ENCODE results near the gene AP5B1.

AP5B1 gene

DNA sequence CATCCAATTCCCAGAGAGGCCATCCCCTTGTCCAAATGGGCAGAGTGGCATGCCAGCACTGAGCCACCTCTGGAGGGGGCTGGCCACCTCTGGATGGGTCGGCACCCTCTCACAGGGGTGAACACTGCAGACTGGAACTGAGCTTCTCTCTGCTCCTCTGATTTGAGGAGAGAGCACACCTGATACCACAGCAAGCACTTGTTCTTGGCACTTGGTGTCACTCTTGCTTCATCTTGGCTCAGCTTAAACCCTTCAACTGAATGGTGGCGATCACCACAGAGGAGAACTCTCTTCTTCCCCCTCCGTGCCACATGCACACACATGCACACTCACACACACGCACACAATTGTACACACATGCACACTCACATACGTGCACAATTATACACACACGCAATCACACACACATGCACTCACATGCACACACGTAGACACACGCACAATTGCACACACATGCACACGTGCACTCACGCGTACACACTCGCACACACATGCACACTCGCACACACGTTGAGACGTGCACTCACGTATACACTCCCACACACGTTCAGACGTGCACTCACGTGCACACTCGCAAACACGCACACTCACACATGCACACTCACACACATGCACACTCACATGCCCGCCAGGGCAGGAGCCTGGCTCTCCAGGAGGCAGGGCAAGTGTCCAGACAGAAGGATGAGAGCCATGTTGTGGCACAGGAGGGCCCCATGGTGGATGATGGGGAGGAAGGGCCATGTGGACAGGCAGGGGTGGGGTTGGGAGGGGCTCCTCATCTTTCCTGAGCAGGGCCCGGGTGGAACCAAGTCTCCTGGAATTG lies 29.5 kb upstream of the AP5B1 start:
- no peaks in the 10 kb centered on the region for H3K4me1 ChIP-seq (ENCODE audit: control insufficient read depth, insufficient read depth, low read length)
- H3K9ac ChIP-seq (ENCODE audit: low read length), result no peak overlapping the region
- H3K27me3 ChIP-seq (ENCODE audit: control insufficient read depth, insufficient read depth, low read length), result peaks cover 3% of the 10 kb centered on the region
- H3K27ac ChIP-seq (ENCODE audit: low read depth, low read length), result no peak overlapping the region
- no peak overlapping the region for H3K4me3 ChIP-seq (ENCODE audit: low read length)
- no peaks in the 10 kb centered on the region for H3K36me3 ChIP-seq (ENCODE audit: control insufficient read depth, insufficient read depth, low read length)

DNA sequence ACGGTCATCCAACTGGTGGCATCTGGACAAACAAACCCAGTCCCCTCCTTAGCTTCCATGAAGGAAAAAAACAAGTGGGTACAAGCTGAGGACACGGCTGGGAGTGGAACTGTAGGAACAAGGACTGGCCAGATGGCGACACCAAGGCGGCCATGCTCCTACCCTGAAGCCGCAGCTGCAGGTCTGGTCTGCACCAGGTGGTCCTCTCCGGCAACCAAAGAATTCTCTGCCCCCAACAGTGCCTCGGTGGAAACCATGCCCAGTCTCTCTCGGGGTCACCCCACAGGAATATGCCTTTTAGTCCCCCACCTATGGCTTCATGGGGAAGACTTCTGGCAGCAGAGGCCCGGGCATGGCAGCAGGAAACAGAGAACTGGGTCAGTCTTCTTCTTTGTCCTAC lies 28.7 kb upstream of the AP5B1 start:
- Histone ChIP-seq H3K9ac (ENCODE audit: low read length) (no peak overlapping the region), H3K4me1 (ENCODE audit: control insufficient read depth, insufficient read depth, low read length) (no peaks in the 10 kb centered on the region), H3K36me3 (ENCODE audit: control insufficient read depth, insufficient read depth, low read length) (no peaks in the 10 kb centered on the region), H3K27me3 (ENCODE audit: control insufficient read depth, insufficient read depth, low read length) (peaks cover 3% of the 10 kb centered on the region), H3K4me3 (ENCODE audit: low read length) (no peak overlapping the region), H3K27ac (ENCODE audit: low read depth, low read length) (no peak overlapping the region)

DNA sequence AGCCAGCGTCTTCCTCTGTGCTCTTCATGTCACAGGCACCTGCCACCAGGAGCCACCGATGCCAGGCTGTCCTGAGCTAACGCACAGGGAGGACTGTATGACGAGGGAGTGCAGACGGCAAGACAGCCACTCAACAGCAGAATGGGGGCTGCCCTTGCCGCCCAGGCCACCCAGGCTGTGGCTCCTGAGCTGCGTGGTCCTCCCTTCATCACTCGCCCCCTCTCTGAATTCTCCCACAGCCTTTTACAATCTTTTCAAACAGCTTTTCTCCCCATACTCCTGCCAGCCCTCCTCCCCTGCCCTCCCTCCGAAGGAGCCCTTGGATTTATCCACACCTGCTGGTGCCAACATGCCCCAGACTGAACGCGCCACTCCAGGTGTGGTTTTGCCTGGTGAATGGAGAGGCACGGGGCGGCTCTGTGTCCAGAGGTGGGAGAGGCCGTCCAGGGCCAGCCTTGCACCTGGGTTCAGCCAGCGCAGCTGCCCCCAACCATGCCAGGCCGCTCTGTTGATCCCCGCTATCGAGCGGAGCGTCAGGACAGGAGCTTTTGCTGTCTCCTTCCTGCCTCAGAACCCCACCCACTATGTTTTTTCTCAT lies 28.1 kb upstream of the AP5B1 start:
- H3K27ac ChIP-seq (ENCODE audit: low read depth, low read length), result no peak overlapping the region
- peaks cover 5% of the 10 kb centered on the region for H3K27me3 ChIP-seq (ENCODE audit: control insufficient read depth, insufficient read depth, low read length)
- H3K9ac ChIP-seq (ENCODE audit: low read length), result no peak overlapping the region
- no peak overlapping the region for H3K4me3 ChIP-seq (ENCODE audit: low read length)
- H3K36me3 ChIP-seq (ENCODE audit: control insufficient read depth, insufficient read depth, low read length), result no peaks in the 10 kb centered on the region
- H3K4me1 ChIP-seq (ENCODE audit: control insufficient read depth, insufficient read depth, low read length), result no peaks in the 10 kb centered on the region

DNA sequence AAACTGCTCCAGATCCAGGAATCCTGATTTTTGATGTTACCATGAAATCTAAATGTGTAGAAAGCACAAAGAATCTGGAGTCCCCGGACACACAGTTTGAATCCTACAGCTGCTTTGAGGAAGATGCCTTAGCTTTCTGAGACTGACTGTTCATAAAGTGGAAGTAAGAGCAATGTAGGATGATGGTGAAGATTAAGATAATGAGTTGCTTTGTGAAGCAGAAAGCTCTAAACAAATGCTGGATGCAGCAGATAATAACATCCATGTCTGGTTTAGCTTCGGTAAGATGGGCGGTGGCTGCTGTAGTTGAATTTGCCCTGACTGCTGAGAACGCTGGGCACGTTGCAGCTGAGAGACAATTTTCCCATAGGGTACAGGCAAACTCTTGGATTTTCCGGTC lies 26.2 kb upstream of the AP5B1 start:
- Histone ChIP-seq H3K9ac (ENCODE audit: low read length) (no peak overlapping the region), H3K27me3 (ENCODE audit: control insufficient read depth, insufficient read depth, low read length) (peaks cover 10% of the 10 kb centered on the region), H3K27ac (ENCODE audit: low read depth, low read length) (no peak overlapping the region), H3K4me3 (ENCODE audit: low read length) (no peak overlapping the region), H3K4me1 (ENCODE audit: control insufficient read depth, insufficient read depth, low read length) (no peaks in the 10 kb centered on the region), H3K36me3 (ENCODE audit: control insufficient read depth, insufficient read depth, low read length) (no peaks in the 10 kb centered on the region)

DNA sequence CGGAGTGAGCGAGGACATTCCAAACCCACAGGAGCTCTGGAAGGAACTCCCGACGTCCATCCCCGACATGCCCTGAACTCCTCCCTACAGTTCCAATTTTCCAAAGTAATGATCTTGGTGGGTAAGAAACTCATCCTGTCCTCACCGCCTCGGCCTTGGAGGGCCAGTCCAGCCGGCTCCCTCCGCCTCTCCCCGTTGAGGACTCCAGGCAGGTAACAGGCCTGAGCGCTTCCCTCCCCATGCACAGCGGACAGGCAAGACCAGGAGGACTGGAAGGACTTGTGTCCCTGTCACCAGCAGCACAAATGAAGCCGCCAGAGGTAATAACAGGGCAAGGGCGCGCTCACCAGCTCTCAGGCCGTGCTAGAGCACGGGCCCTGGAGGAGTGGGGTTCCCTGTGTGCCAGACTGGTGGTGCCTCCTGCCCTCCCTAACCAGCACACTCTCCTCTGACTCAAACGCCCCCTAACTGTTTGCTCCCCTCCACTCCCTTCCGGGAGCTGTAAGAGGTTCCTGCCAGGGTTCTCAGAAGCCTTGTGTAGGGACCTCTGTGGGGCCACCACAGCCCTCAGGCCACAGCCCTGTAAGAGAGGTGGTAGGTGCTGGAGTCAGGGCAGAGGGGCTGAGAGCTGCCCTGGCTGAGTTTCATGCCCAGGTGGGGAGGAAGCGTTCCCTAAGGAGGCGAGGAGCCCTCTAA lies 23.2 kb upstream of the AP5B1 start:
- H3K27ac ChIP-seq (ENCODE audit: low read depth, low read length), result no peak overlapping the region
- H3K36me3 ChIP-seq (ENCODE audit: control insufficient read depth, insufficient read depth, low read length), result no peaks in the 10 kb centered on the region
- no peak overlapping the region for H3K9ac ChIP-seq (ENCODE audit: low read length)
- no peaks in the 10 kb centered on the region for H3K4me1 ChIP-seq (ENCODE audit: control insufficient read depth, insufficient read depth, low read length)
- H3K27me3 ChIP-seq (ENCODE audit: control insufficient read depth, insufficient read depth, low read length), result peaks cover 10% of the 10 kb centered on the region
- no peak overlapping the region for H3K4me3 ChIP-seq (ENCODE audit: low read length)

DNA sequence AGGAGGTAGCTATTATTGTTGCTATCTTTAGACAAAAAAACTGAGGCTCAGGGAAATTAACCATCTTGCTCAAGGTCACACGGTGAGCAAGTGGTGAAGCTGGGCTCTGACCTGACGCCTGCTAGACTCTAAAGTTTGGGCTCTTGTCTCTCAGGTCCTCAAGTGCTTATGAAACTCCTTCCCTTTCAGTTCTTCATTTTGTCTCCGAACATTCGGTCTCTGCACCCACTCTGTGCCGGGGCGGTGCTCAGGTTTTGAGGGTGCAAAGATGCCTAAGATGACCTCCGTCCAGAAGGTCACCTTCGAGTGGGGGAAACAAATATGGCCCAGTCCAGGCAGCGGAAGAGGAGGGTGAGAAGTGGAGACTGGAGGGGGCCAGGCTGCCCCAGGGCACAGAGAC lies 22.1 kb upstream of the AP5B1 start:
- H3K9ac ChIP-seq (ENCODE audit: low read length), result no peak overlapping the region
- H3K27me3 ChIP-seq (ENCODE audit: control insufficient read depth, insufficient read depth, low read length), result peaks cover 10% of the 10 kb centered on the region
- no peaks in the 10 kb centered on the region for H3K4me1 ChIP-seq (ENCODE audit: control insufficient read depth, insufficient read depth, low read length)
- H3K4me3 ChIP-seq (ENCODE audit: low read length), result no peak overlapping the region
- no peak overlapping the region for H3K27ac ChIP-seq (ENCODE audit: low read depth, low read length)
- H3K36me3 ChIP-seq (ENCODE audit: control insufficient read depth, insufficient read depth, low read length), result no peaks in the 10 kb centered on the region

DNA sequence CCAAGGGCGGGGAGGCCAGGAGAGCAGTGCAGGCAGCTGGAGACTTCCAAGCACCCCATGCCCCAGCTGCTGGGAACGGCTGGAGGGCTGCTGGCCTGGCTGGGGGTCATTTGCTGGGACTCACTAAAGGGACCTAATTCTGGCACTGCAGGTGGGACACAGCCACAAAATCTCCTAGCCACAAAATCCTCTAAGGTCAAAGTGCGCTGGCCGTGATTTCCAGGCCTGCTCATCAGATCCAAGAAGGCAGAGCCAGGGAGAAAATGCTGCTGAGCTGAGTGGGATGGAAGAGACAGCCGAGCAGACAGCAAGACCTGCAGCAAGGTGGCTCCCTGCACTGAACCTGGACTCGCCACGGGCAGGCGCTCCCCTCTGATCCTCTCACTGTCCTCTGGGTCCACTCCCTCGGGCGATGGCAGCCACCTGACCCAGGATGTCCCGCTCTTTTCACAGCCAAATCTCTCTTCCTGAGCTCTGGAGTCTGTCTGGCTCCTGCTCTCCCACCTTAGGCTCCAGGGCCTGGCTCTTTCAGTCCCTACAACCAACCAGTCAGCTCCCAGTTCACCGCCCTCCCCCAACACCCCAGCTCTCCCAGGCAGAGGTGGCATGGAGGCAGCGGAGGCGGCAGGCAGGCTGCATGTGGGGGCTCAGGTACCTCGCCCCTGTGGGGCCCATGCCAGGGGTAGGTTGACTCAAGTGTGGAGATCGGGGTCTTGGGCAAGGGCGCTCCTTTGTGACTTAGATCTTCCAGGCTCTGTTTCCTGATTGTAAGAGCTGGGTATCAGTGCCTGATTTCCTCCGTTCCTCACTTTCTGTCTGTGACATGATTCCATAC lies 20.6 kb upstream of the AP5B1 start:
- peaks cover 6% of the 10 kb centered on the region for H3K27me3 ChIP-seq (ENCODE audit: control insufficient read depth, insufficient read depth, low read length)
- no peak overlapping the region for H3K27ac ChIP-seq (ENCODE audit: low read depth, low read length)
- no peak overlapping the region for H3K4me3 ChIP-seq (ENCODE audit: low read length)
- H3K9ac ChIP-seq (ENCODE audit: low read length), result no peak overlapping the region
- no peaks in the 10 kb centered on the region for H3K4me1 ChIP-seq (ENCODE audit: control insufficient read depth, insufficient read depth, low read length)
- H3K36me3 ChIP-seq (ENCODE audit: control insufficient read depth, insufficient read depth, low read length), result no peaks in the 10 kb centered on the region

DNA sequence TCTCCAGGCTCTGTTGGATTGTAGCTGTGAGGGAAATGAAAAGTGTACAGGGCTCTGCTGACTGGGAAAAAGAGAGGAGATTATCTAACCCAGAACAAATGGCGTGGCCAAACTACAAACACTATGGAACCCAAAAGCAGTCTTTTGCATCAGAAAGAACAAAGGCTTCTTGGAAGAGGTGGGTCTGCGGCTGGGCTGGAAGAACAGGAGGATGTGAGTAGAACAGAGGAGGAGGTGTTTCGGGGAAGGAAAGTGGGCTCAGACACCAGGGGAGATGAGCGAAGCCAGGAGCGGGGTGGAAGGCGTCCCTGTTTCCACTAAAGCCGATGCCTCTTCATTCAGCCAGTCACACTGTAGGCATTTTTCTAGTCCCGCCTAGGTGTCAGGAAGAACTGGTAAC lies 18.1 kb upstream of the AP5B1 start:
- Histone ChIP-seq H3K27ac (ENCODE audit: low read depth, low read length) (no peak overlapping the region), H3K36me3 (ENCODE audit: control insufficient read depth, insufficient read depth, low read length) (peaks cover 3% of the 10 kb centered on the region), H3K9ac (ENCODE audit: low read length) (no peak overlapping the region), H3K4me3 (ENCODE audit: low read length) (no peak overlapping the region), H3K27me3 (ENCODE audit: control insufficient read depth, insufficient read depth, low read length) (peaks cover 5% of the 10 kb centered on the region), H3K4me1 (ENCODE audit: control insufficient read depth, insufficient read depth, low read length) (no peaks in the 10 kb centered on the region)

DNA sequence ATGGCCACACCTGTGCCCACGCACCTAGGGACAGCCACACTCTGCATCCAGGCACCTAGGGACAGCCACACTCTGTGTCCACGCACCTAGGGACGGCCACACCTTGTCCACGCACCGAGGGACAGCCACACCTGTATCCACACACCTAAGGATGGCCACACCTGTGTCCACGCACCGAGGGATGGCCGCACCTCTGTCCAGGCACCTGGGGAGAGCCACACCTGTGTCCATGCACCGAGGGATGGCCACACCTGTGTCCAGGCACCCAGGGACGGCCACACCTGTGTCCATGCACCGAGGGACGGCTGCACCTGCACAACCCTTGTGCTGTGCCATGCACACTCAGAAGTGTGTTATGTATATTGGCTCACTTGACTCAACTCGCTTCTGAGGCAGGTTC lies 16.9 kb upstream of the AP5B1 start:
- Histone ChIP-seq H3K4me3 (ENCODE audit: low read length) (no peak overlapping the region), H3K27ac (ENCODE audit: low read depth, low read length) (no peak overlapping the region), H3K27me3 (ENCODE audit: control insufficient read depth, insufficient read depth, low read length) (no peaks in the 10 kb centered on the region), H3K36me3 (ENCODE audit: control insufficient read depth, insufficient read depth, low read length) (peaks cover 3% of the 10 kb centered on the region), H3K4me1 (ENCODE audit: control insufficient read depth, insufficient read depth, low read length) (no peaks in the 10 kb centered on the region), H3K9ac (ENCODE audit: low read length) (no peak overlapping the region)

DNA sequence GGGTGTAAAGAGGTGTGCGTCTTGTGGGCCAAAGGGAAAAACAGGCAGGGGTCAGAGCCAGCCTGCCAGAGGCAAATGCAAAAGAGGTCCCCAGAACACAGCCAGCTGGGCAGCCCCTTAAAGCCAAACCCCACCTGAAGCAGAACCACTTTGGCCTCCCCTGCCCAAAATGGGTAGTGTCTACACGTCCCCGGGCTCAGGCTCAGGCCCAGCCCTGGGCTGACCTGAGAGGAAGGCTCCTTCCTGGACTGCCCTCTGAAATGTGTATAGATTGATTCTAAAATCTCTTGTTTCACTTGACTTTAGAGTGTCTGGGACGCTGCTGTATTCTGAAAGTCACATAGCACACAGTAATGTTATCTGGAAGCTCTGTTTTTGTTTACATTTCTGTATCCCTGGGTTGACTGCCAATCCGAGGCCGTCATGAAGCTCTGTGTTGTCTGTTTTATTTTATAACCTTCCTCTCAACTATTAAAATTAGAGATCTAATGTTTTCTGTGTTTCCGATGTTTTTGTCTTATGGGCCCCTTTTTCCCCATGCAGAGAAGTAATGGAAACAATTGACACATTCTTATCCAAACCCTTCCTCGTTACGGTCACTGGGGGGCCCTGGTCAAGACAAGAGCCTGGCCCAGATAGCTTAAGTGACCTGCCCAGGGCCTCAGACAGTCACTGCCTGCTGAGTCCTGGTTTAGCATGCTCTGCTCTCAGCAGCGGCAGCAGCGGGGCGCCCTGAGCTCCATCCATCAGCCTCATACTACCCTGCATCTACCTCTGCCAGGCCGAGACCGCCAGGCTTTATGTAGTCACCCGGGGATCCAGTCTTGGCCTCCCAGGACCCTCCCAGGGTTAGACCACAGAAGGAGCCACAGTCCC lies 16.2 kb upstream of the AP5B1 start:
- H3K4me1 ChIP-seq (ENCODE audit: control insufficient read depth, insufficient read depth, low read length), result no peaks in the 10 kb centered on the region
- peaks cover 3% of the 10 kb centered on the region for H3K36me3 ChIP-seq (ENCODE audit: control insufficient read depth, insufficient read depth, low read length)
- H3K4me3 ChIP-seq (ENCODE audit: low read length), result no peak overlapping the region
- no peak overlapping the region for H3K27ac ChIP-seq (ENCODE audit: low read depth, low read length)
- H3K27me3 ChIP-seq (ENCODE audit: control insufficient read depth, insufficient read depth, low read length), result no peaks in the 10 kb centered on the region
- no peak overlapping the region for H3K9ac ChIP-seq (ENCODE audit: low read length)

DNA sequence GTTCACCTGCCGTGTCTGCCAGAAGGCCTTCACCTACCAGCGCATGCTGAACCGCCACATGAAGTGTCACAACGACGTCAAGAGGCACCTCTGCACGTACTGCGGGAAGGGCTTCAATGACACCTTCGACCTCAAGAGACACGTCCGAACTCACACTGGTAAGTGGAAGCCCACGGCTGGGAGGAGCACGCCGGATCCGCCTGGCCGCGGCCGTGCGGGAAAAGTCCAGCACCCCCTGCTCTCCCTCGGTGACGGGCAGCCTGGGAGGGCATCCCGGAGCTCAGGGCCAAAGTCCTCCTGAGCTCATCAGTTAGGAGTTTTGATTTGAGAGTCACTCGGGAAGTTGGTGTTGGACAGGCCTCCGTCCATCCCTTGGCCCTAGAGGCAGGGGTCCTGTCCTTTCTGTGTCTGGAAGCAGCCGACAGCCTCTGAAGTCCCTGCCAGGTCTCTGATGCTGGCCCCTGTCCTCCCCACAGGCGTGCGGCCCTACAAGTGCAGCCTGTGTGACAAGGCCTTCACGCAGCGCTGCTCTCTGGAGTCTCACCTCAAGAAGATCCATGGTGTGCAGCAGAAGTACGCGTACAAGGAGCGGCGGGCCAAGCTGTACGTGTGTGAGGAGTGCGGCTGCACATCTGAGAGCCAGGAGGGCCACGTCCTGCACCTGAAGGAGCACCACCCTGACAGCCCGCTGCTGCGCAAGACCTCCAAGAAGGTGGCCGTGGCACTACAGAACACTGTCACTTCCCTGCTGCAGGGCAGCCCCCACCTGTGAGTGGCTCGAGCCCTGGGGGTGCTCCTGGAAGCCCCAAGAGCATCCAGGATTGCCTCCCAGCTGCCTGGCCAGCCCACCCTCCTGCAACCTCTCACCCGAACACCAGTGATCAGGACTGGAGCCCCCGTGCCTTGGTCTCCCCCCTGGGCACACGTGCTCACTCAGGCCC lies 14.1 kb upstream of the AP5B1 start:
- H3K27me3 ChIP-seq (ENCODE audit: control insufficient read depth, insufficient read depth, low read length), result no peaks in the 10 kb centered on the region
- no peaks in the 10 kb centered on the region for H3K4me1 ChIP-seq (ENCODE audit: control insufficient read depth, insufficient read depth, low read length)
- H3K36me3 ChIP-seq (ENCODE audit: control insufficient read depth, insufficient read depth, low read length), result peaks cover 3% of the 10 kb centered on the region
- H3K4me3 ChIP-seq (ENCODE audit: low read length), result no peak overlapping the region
- no peak overlapping the region for H3K27ac ChIP-seq (ENCODE audit: low read depth, low read length)
- H3K9ac ChIP-seq (ENCODE audit: low read length), result no peak overlapping the region
